Measurements from ENCODE around the gene MEI1. TPM values are rescaled to one million over a fixed set of nuclear protein-coding genes. Genes with fewer than 3 reads are reported as not detected.

Gene MEI1
- total and polyA plus RNA-seq, 8 donors, result 0.15 to 2.3 (median 0.35) TPM; not detected in 1

DNA sequence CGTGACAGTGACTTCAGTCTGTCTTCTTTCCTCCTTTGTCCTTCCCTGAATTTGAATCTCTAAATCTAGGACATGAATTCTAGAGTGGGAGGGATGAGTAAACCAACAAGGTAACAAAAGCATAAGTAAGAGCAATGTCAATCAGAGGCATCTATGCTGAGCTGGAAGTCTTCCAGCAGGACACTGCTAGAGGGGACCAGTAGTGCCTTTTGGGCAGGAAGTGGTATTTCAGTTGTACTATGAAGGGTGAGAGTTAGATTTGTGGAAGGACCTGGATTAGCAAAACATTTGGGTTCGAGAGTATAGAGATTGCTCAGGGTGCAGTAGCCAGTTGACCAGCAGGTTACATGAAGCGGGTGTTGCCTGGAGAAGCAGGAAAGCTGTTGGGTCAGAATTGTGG is 40.3 kb downstream of the MEI1 start:
- TF ChIP-seq, protein P1, sequence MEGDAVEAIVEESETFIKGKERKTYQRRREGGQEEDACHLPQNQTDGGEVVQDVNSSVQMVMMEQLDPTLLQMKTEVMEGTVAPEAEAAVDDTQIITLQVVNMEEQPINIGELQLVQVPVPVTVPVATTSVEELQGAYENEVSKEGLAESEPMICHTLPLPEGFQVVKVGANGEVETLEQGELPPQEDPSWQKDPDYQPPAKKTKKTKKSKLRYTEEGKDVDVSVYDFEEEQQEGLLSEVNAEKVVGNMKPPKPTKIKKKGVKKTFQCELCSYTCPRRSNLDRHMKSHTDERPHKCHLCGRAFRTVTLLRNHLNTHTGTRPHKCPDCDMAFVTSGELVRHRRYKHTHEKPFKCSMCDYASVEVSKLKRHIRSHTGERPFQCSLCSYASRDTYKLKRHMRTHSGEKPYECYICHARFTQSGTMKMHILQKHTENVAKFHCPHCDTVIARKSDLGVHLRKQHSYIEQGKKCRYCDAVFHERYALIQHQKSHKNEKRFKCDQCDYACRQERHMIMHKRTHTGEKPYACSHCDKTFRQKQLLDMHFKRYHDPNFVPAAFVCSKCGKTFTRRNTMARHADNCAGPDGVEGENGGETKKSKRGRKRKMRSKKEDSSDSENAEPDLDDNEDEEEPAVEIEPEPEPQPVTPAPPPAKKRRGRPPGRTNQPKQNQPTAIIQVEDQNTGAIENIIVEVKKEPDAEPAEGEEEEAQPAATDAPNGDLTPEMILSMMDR (IDR thresholded peaks at IDR 0.05), result no peak
- no peaks in the 10 kb centered on the region for H3K4me1 ChIP-seq
- DNase-seq (no peak), FAIRE-seq (no peak), ATAC-seq (no peak)
- 77 to 92% methylated on average over 3 of the region's 3 CpGs for WGBS, 2 donors
- H3K4me3 ChIP-seq, result no peak overlapping the region
- H3K27ac ChIP-seq, result no peak overlapping the region
- H3K36me3 ChIP-seq, result no peaks in the 10 kb centered on the region
- H3K27me3 ChIP-seq, result no peaks in the 10 kb centered on the region
- no peaks in the 10 kb centered on the region for H3K9me3 ChIP-seq
- intact Hi-C loops (cut with DNase I), result no loop called here

DNA sequence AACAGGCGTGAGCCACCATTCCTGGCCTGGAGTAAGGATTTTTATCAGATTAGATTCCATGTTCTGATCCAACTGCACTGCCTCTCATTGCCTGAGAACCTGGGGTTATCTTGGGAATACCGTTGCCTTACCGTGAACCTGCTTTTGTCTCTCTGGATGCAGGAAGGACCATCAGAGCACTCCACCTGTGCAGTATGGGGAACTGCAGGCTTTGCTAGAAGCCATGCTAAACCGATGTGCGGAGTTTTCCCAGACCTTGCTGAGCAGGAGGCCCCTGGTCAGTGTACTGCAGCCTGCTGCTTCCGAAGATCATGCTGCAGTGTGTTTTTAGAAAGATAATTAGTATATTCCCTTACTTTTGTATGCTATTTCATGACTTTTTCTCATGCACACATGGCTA is 43.6 kb downstream of the MEI1 start:
- H3K9me3 ChIP-seq, result no peaks in the 10 kb centered on the region
- no peak overlapping the region for H3K4me3 ChIP-seq
- no peaks in the 10 kb centered on the region for H3K36me3 ChIP-seq
- no peak overlapping the region for H3K27ac ChIP-seq
- ATAC-seq (no peak), FAIRE-seq (no peak), DNase-seq (no peak)
- 37 to 38% methylated on average over 6 of the region's 6 CpGs for WGBS, 2 donors
- TF ChIP-seq, protein P1 (IDR thresholded peaks at IDR 0.05), result no peak
- H3K4me1 ChIP-seq, result no peaks in the 10 kb centered on the region
- no peaks in the 10 kb centered on the region for H3K27me3 ChIP-seq
- intact Hi-C loops (cut with DNase I), result no loop called here

DNA sequence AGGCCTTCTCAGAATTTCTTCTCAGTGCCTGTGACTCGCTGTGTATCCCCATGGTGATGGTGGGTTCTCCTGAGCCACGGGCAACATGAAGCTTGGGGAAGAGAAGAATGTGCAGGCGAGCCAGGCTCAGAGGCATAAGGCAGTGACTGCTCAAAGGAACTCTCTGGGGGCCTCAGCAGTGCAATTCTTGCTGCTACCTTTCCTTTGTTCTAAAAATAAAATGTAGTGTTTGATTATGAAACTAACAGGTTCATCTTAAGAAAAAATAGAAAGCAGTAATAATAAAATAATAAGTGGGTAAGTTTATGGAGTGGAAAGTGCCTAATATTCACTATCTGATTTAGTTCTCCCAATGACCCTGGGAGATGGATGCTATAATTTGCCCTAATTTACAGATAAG is 46.7 kb downstream of the MEI1 start:
- Histone ChIP-seq H3K27ac (no peak overlapping the region), H3K4me3 (no peak overlapping the region), H3K27me3 (no peaks in the 10 kb centered on the region), H3K36me3 (no peaks in the 10 kb centered on the region), H3K4me1 (no peaks in the 10 kb centered on the region), H3K9me3 (no peaks in the 10 kb centered on the region)
- FAIRE-seq (no peak), DNase-seq (no peak), ATAC-seq (no peak)
- intact Hi-C loops (cut with DNase I), result loop anchor here in 2 of 3 donors (5.0 kb wide), 1 partner anchor 196 kb away; no protein-coding TSS in a partner anchor
- 42 to 46% methylated on average over 3 of the region's 3 CpGs for WGBS, 2 donors
- TF ChIP-seq, protein P1 (IDR thresholded peaks at IDR 0.05), result no peak

DNA sequence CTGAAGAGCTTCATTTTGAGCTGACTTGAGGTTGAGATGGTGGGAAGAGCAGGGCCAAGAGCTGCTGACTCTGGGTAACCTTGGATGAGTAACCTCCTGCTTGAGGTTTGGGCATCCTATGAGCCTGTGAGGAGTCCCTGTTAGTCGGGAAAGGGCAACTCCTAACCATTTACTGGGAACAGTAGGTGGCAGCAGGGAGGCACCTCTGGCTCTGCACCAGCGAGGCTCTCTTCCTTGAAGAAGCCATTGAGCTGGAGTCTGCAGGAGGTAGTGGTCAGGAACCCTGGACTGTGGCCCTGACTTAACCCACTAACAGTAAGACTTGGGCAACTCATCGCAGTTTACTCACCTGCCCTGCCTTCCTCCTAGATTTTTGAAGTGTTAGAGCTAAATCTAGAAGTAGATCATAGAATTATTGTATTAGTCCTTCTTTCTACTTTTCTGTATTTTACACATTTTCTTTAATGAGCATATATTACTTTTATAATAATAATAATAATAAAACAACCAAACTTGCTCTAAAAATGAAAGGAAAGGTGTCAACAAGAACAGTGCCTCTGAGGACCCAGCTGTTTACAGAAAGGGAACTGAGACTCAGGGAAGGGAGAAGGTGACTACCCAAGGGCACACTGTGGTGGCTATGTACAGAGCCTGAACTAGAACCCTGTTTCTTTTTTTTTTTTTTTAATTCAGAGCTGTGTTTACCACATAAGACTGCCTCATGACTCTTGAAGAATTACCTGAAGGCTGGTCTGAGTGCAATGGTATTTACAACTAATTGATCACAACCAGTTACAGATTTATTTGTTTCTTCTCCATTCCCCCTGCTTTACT is 47.5 kb downstream of the MEI1 start:
- Histone ChIP-seq H3K4me1 (no peaks in the 10 kb centered on the region), H3K36me3 (no peaks in the 10 kb centered on the region), H3K9me3 (no peaks in the 10 kb centered on the region), H3K27ac (no peak overlapping the region), H3K27me3 (no peaks in the 10 kb centered on the region), H3K4me3 (no peak overlapping the region)
- 0 to 1% methylated on average over 3 of the region's 3 CpGs for WGBS, 2 donors
- ATAC-seq (peak; percentile 85 to 99 (median 98)), FAIRE-seq (no peak), DNase-seq (peak; percentile 56 to 86 (median 72))
- intact Hi-C loops (cut with DNase I), result loop anchor here in 2 of 3 donors (5.0 kb wide), 1 partner anchor 196 kb away; no protein-coding TSS in a partner anchor
- TF ChIP-seq, protein P1 (IDR thresholded peaks at IDR 0.05), result peak; percentile 43 to 53 (median 49)

Measured in pancreas (tissue), 10 donors.